GM20000 (cell line): ENCODE results near the gene NOXRED1.

Source experiments
- DNase-seq: peaks from one replicate; pipeline ENCODE4 v3.0.0; 2012; ENCODE audit warnings: low spot score
- CTCF ChIP-seq: IDR thresholded peaks from 2 replicates; pipeline ENCODE4 v1.5.1; 2012; ENCODE audit warnings: mild to moderate bottlenecking, control low read depth; ENCODE audit errors: extremely low read depth, missing control alignments

Gene NOXRED1

GRCh38 chr14:77423423-77423822 is at the start of gene NOXRED1:
Gene NOXRED1, minus strand, starts transcription at chr14:77423523. Its CDS starts 634 bp downstream, at chr14:77422889.
- no peak for DNase-seq
- TF ChIP-seq CTCF: no peak

GRCh38 chr14:77470224-77470870 is 47.0 kb upstream of the NOXRED1 start:
- no peak for DNase-seq
- TF ChIP-seq CTCF: no peak

GRCh38 chr14:77469539-77469938 is 46.2 kb upstream of the NOXRED1 start:
- TF ChIP-seq CTCF: no peak
- no peak for DNase-seq

- no peak for TF ChIP-seq CTCF
- no peak for DNase-seq
Measured at GRCh38 chr14:77469067-77469505, 45.8 kb upstream of the NOXRED1 start.

- TF ChIP-seq CTCF: no peak
- DNase-seq: no peak
Measured at GRCh38 chr14:77467801-77468200, 44.5 kb upstream of the NOXRED1 start.

GRCh38 chr14:77459072-77459723 is 35.9 kb upstream of the NOXRED1 start:
- peak; percentile 49 for DNase-seq
- TF ChIP-seq CTCF: peak; percentile 62

- no peak for TF ChIP-seq CTCF
- peak; percentile 24 for DNase-seq
Measured at GRCh38 chr14:77458249-77458950, 35.1 kb upstream of the NOXRED1 start.
